Liver (tissue), 9 donors: Measurements from ENCODE around the gene FLNA. TPM values are rescaled to one million over a fixed set of nuclear protein-coding genes. Genes with fewer than 3 reads are reported as not detected.

Source experiments
- DNase-seq: peaks from one replicate; pipeline ENCODE4 v3.0.0-alpha.2; 2017; ENCODE audit warnings: low spot score
- H3K27ac ChIP-seq, 2 donors: one replicate each; pipeline ENCODE4 v1.7.0; 2013; ENCODE audit warnings: inconsistent platforms in 2 of 2, low read length in 2 of 2, control low read depth in 1 of 2, low read depth in 1 of 2, mild to moderate bottlenecking in 1 of 2
- H3K27me3 ChIP-seq, 4 donors: one replicate each; pipeline versions ENCODE4 v1.6.1 to v1.7.0; 2013; ENCODE audit warnings: low read length in 3 of 4, inconsistent platforms in 1 of 4, mild to moderate bottlenecking in 1 of 4, moderate library complexity in 1 of 4; ENCODE audit not compliant: control insufficient read depth in 4 of 4, insufficient read depth in 4 of 4
- H3K36me3 ChIP-seq, 4 donors: one replicate each; pipeline versions ENCODE4 v1.6.1 to v1.7.0; 2013; ENCODE audit warnings: low read length in 3 of 4, mild to moderate bottlenecking in 3 of 4, low read depth in 1 of 4, moderate library complexity in 1 of 4; ENCODE audit not compliant: control insufficient read depth in 4 of 4, insufficient read depth in 3 of 4
- H3K4me1 ChIP-seq, 4 donors: one replicate each; pipeline versions ENCODE4 v1.6.1 to v1.7.0; 2013; ENCODE audit warnings: low read length in 3 of 4, mild to moderate bottlenecking in 3 of 4, moderate library complexity in 1 of 4; ENCODE audit not compliant: control insufficient read depth in 4 of 4, insufficient read depth in 4 of 4
- H3K4me3 ChIP-seq, 3 donors: one replicate each; pipeline versions ENCODE4 v1.6.1 to v1.7.0; 2013; ENCODE audit warnings: low read length in 3 of 3, control low read depth in 1 of 3, low read depth in 1 of 3, mild to moderate bottlenecking in 1 of 3
- H3K9ac ChIP-seq, 2 donors: one replicate each; pipeline ENCODE4 v1.7.0; 2013; ENCODE audit warnings: low read length in 2 of 2, mild to moderate bottlenecking in 2 of 2, moderate library complexity in 2 of 2, control low read depth in 1 of 2, low read depth in 1 of 2
- H3K9me3 ChIP-seq, 4 donors: one replicate each; pipeline versions ENCODE4 v1.6.1 to v1.7.0; 2013; ENCODE audit warnings: low read length in 3 of 4; ENCODE audit not compliant: control insufficient read depth in 4 of 4
- CTCF ChIP-seq: fragments of 150-350 bp; IDR thresholded peaks from 2 replicates; pipeline ENCODE4 v1.5.1; 2017; ENCODE audit warnings: improper control_type of control experiment, low read depth, low read length; ENCODE audit not compliant: missing input control
- EGR1 ChIP-seq, 2 donors: IDR thresholded peaks; 2 replicates each; pipeline ENCODE4 v1.6.1; 2016 to 2018; ENCODE audit warnings: antibody characterized with exemption in 2 of 2, low read depth in 2 of 2
- FOXA1 ChIP-seq: IDR thresholded peaks from 2 replicates; pipeline ENCODE4 v1.6.1; 2016; ENCODE audit warnings: antibody characterized with exemption
- FOXA2 ChIP-seq: IDR thresholded peaks from 2 replicates; pipeline ENCODE4 v1.6.1; 2016; ENCODE audit warnings: antibody characterized with exemption
- GABPA ChIP-seq, 2 donors: IDR thresholded peaks in 1 of 2; conservative IDR thresholded peaks in 1 of 2; 2 replicates each; pipeline ENCODE4 v1.6.1; 2016; ENCODE audit warnings: antibody characterized with exemption in 2 of 2, mild to moderate bottlenecking in 1 of 2, moderate library complexity in 1 of 2
- HNF4G ChIP-seq: IDR thresholded peaks from 2 replicates; pipeline ENCODE4 v1.6.1; 2016; ENCODE audit warnings: antibody characterized with exemption
- JUND ChIP-seq, 2 donors: IDR thresholded peaks; 2 replicates each; pipeline ENCODE4 v1.6.1; 2016; ENCODE audit warnings: antibody characterized with exemption in 2 of 2
- MAX ChIP-seq: IDR thresholded peaks from 2 replicates; pipeline ENCODE4 v1.6.1; 2016; ENCODE audit warnings: antibody characterized with exemption
- NR2F2 ChIP-seq: IDR thresholded peaks from 2 replicates; pipeline ENCODE4 v1.6.1; 2016; ENCODE audit warnings: antibody characterized with exemption
- RAD21 ChIP-seq, 2 donors: IDR thresholded peaks; 2 replicates each; pipeline ENCODE4 v1.6.1; 2016; ENCODE audit warnings: antibody characterized with exemption in 2 of 2, mild to moderate bottlenecking in 2 of 2
- REST ChIP-seq: IDR thresholded peaks from 2 replicates; pipeline ENCODE4 v1.6.1; 2016; ENCODE audit warnings: antibody characterized with exemption, mild to moderate bottlenecking
- RXRA ChIP-seq, 2 donors: IDR thresholded peaks; 2 replicates each; pipeline ENCODE4 v1.6.1; 2017 to 2018; ENCODE audit warnings: antibody characterized with exemption in 2 of 2, mild to moderate bottlenecking in 1 of 2
- SP1 ChIP-seq: IDR thresholded peaks from 2 replicates; pipeline ENCODE4 v1.6.1; 2018; ENCODE audit warnings: antibody characterized with exemption, mild to moderate bottlenecking
- TAF1 ChIP-seq: conservative IDR thresholded peaks from 2 replicates; pipeline ENCODE4 v1.6.1; 2016; ENCODE audit warnings: antibody characterized with exemption, mild to moderate bottlenecking
- WGBS: extraction: QIAGEN DNeasy Blood & Tissue Kit; methylation state at CpG from one replicate; pipeline ENCODE4 v1.1.7; 2013; 5-methylcytosine and 5-hydroxymethylcytosine counted together
- polyA plus RNA-seq, 2 donors: library from polyadenylated mRNA; stranded (reverse) in 1 of 2; unstranded in 1 of 2; fragments of 200-250 nt in 1 of 2; fragments of >200 nt in 1 of 2; fragmentation: Nextera tagmentation in 1 of 2; extraction: Ambion mirVana in 1 of 2; gene quantifications; one replicate each; pipeline versions ENCODE4 v1.2.1 to v1.2.3, GENCODE V29; 2013 to 2015
- total RNA-seq, 2 donors: library from RNA; depleted of rRNA; stranded (reverse); fragments of >200 nt; gene quantifications; one replicate each; pipeline ENCODE4 v1.2.3, GENCODE V29; 2014
- donor health status: healthy.
- donor health status: healthy.
- donor health status: healthy.
- donor health status: healthy.
- donor health status: healthy.

Gene FLNA
- total and polyA plus RNA-seq, 4 donors, result 23.4 to 152 (median 118) TPM

GRCh38 chrX:154399527-154400368 lies 25.3 kb upstream of the FLNA start:
- Histone ChIP-seq H3K4me1 (peaks cover 1 to 36% (median 26%) of the 10 kb centered on the region in 4 donors), H3K9me3 (no peaks in the 10 kb centered on the region), H3K36me3 (peaks cover 0 to 10% (median 7%) of the 10 kb centered on the region in 4 donors), H3K9ac (peak overlapping the region; percentile 95 to 98), H3K27me3 (no peaks in the 10 kb centered on the region), H3K27ac (peak overlapping the region; percentile 80 to 98), H3K4me3 (peak overlapping the region; percentile 71 to 94 (median 92))
- WGBS, result 45% methylated on average over 14 of the region's 14 CpGs
- no peak for DNase-seq
- no peak for TF ChIP-seq EGR1 (IDR thresholded peaks at IDR 0.05; ENCODE audit: low read depth in 2 of 2)
- no peak for TF ChIP-seq MAX
- no peak for TF ChIP-seq HNF4G
- no peak for TF ChIP-seq JUND (IDR thresholded peaks at IDR 0.05)
- TF ChIP-seq FOXA2, result no peak
- TF ChIP-seq TAF1, result no peak
- no peak for TF ChIP-seq FOXA1
- no peak for TF ChIP-seq RXRA (IDR thresholded peaks at IDR 0.05)
- no peak for TF ChIP-seq RAD21 (IDR thresholded peaks at IDR 0.05)

GRCh38 chrX:154398668-154399526 lies 24.5 kb upstream of the FLNA start:
- peak; percentile 88 for DNase-seq
- peaks cover 1 to 36% (median 26%) of the 10 kb centered on the region in 4 donors for H3K4me1 ChIP-seq
- H3K36me3 ChIP-seq, result peaks cover 0 to 10% (median 7%) of the 10 kb centered on the region in 4 donors
- H3K9me3 ChIP-seq, result no peaks in the 10 kb centered on the region
- TF ChIP-seq CTCF, result peak; percentile 72
- peak; percentile 76 to 77 for TF ChIP-seq RAD21 (IDR thresholded peaks at IDR 0.05)
- peak; percentile 13 for TF ChIP-seq NR2F2
- no peak for TF ChIP-seq RXRA (IDR thresholded peaks at IDR 0.05)
- peak in 1 of 2 donors; percentile 26 for TF ChIP-seq GABPA (IDR thresholded peaks at IDR 0.05 in 1 of 2, conservative IDR thresholded peaks at IDR 0.05 in 1 of 2)
- peak; percentile 82 for TF ChIP-seq MAX
- no peak for TF ChIP-seq EGR1 (IDR thresholded peaks at IDR 0.05; ENCODE audit: low read depth in 2 of 2)
- no peak for TF ChIP-seq REST
- TF ChIP-seq SP1, result no peak
- H3K9ac ChIP-seq, result peak overlapping the region; percentile 95 to 98
- peak overlapping the region; percentile 71 to 94 (median 92) for H3K4me3 ChIP-seq
- H3K27me3 ChIP-seq, result no peaks in the 10 kb centered on the region
- WGBS, result 1% methylated on average over 49 of the region's 49 CpGs
- H3K27ac ChIP-seq, result peak overlapping the region; percentile 80 to 98
